Panc1 (cell line): ENCODE data around the gene ENPEP. TPM values are rescaled to one million over a fixed set of nuclear protein-coding genes. Genes with fewer than 3 reads are reported as not detected.

Experiments
- ATAC-seq: fragments of 200-7000 bp; cut with Tn5 transposase; 2 replicates; pipeline ENCODE4 v1.9.1; 2020; ENCODE audit warnings: mild to moderate bottlenecking, moderate library complexity
- BruUV-seq: library from RNA; stranded (reverse); fragments of 400-500 nt; replicated peaks from 2 replicates; lab custom pipeline; 2021; lab: Mats Ljungman, UMichigan
- CTCF ChIA-PET: fragments of 300-600 bp; sonication (Branson Sonifier 250); formaldehyde crosslinking; loops from one replicate; lab custom pipeline; 2022; ENCODE audit warnings: antibody characterized with exemption; lab: Charles Lee
- POLR2A ChIA-PET: fragments of 300-600 bp; sonication (Branson Sonifier 250); formaldehyde crosslinking; loops from one replicate; lab custom pipeline; 2022; ENCODE audit warnings: antibody characterized with exemption; lab: Charles Lee
- DNase-seq: peaks from one replicate; pipeline ENCODE4 v3.0.0-alpha.2; 2010; ENCODE audit warnings: low read depth, low spot score
- H3K27ac ChIP-seq: 2 replicates; pipeline ENCODE4 v1.5.1; 2011; ENCODE audit warnings: mild to moderate bottlenecking, low read length, inconsistent platforms
- H3K27me3 ChIP-seq: fragments of 200-500 bp; sonication (Bioruptor generic); 2 replicates; pipeline ENCODE4 v1.6.0; 2014; ENCODE audit warnings: low read length, inconsistent platforms; ENCODE audit not compliant: control insufficient read depth, insufficient read depth
- H3K36me3 ChIP-seq: fragments of 200-500 bp; sonication (Bioruptor generic); 2 replicates; pipeline ENCODE4 v1.5.1; 2014; ENCODE audit warnings: inconsistent platforms, mild to moderate bottlenecking, low read length, moderate library complexity; ENCODE audit not compliant: control insufficient read depth, insufficient read depth
- H3K4me1 ChIP-seq: 2 replicates; pipeline ENCODE4 v1.5.1; 2011; ENCODE audit warnings: inconsistent platforms, mild to moderate bottlenecking, low read length, moderate library complexity; ENCODE audit not compliant: control insufficient read depth, insufficient read depth
- H3K4me3 ChIP-seq, 2 experiments: 2 replicates each; pipeline ENCODE4 v1.5.1; 2011 to 2012; ENCODE audit warnings: low read depth in 2 of 2, low read length in 2 of 2, mild to moderate bottlenecking in 2 of 2, inconsistent platforms in 1 of 2, moderate library complexity in 1 of 2
- H3K9me3 ChIP-seq: fragments of 200-500 bp; sonication (Bioruptor generic); 2 replicates; pipeline ENCODE4 v1.5.1; 2014; ENCODE audit warnings: low read depth, mild to moderate bottlenecking, inconsistent platforms, low read length, moderate library complexity; ENCODE audit not compliant: control insufficient read depth, insufficient read depth
- CTCF ChIP-seq: fragments of 450-650 bp; IDR thresholded peaks from 2 replicates; pipeline ENCODE4 v1.5.1; 2017; ENCODE audit warnings: mild to moderate bottlenecking
- POLR2AphosphoS5 ChIP-seq: IDR thresholded peaks from 2 replicates; pipeline ENCODE4 v1.6.1; 2012; ENCODE audit warnings: mild to moderate bottlenecking, low read depth, low read length, moderate library complexity
- SIN3A ChIP-seq: IDR thresholded peaks from 2 replicates; pipeline ENCODE4 v1.6.1; 2012; ENCODE audit warnings: low read depth, mild to moderate bottlenecking, low read length, moderate library complexity, borderline replicate concordance; ENCODE audit not compliant: insufficient read depth
- TCF7L2 ChIP-seq: IDR thresholded peaks from 2 replicates; pipeline ENCODE4 v1.6.1; 2011; ENCODE audit warnings: mild to moderate bottlenecking, low read depth, low read length, inconsistent platforms
- in situ Hi-C: cut with HindIII; loops from 2 replicates; pipeline ENCODE4 v1.10.0; 2016; ENCODE audit warnings: low sequenced_read_pairs, low pct_unique_long_range_greater_than_20kb
- intact Hi-C: fragments of 100-400 bp; cut with micrococcal nuclease; formaldehyde crosslinking; loops from one replicate; pipeline ENCODE4 v1.10.0; 2022; ENCODE audit not compliant: unreplicated experiment
- total RNA-seq: library from RNA; stranded (reverse); gene quantifications from one replicate; pipeline ENCODE4 v1.2.1, GENCODE V29; 2021; ENCODE audit not compliant: unreplicated experiment
- TF ChIP-seq, protein P1 (sequence below), 2 experiments: IDR thresholded peaks; 2 replicates each; pipeline ENCODE4 v1.6.1; 2011 to 2012; ENCODE audit warnings: low read depth in 2 of 2, control low read depth in 1 of 2, low read length in 1 of 2, mild to moderate bottlenecking in 1 of 2, moderate library complexity in 1 of 2; ENCODE audit not compliant: insufficient read depth in 1 of 2

Gene ENPEP
- total RNA-seq, 1 experiment from 2014 or later, result not detected

DNA sequence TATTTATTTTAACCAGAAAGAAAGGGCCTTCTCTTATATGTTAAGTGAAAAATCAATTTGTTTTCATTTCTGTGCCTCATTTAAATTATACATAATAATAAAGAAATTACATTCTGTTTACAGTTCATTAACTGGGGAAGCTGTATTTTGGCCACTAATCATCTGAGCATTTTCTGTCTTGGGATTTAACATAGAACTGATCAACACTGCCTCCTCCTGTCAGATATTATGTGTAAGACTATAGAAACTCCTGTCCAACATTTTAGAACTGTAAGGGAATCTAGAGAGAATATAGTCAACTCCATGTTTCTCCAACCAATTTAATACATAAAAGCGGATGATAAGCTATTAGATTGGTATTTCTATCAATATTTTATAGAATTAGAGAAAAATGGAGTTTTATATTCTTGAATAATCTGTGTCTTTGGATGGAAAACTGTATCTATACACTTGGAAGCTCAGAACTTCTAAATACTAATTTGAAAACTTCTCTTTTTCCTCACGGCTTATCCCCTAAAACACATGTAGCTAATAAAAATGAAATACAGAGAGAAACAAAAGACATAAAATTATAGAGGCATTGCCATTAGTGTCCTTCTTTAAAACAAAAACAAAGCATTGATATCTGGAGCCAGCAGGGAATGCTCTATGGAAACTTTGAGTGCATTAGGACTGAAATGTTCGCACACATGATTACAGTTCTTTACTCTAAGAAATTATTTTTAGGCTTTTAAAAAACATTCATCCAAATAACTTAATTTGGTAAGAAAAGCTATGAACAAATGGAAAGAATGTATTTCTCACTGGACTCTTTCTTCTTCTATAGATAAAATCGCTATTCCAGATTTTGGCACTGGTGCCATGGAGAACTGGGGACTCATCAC lies 33.1 kb downstream of the ENPEP start (continued):
- TF ChIP-seq TCF7L2, result no peak

- intact Hi-C loops, result loop anchor here (5.0 to 10.0 kb wide), 2 partner anchors 165 to 193 kb away; no protein-coding TSS in a partner anchor
- CTCF ChIA-PET, result interaction anchor here (0.5 to 0.6 kb wide), 2 partner anchors 195 to 511 kb away, joined by 3 read pairs; no protein-coding TSS in a partner anchor
- no peak for ATAC-seq
Measured at GRCh38 chr4:110510277-110510676, 34.3 kb downstream of the ENPEP start.

More at GRCh38 chr4:110510277-110510676, 34.3 kb downstream of the ENPEP start:
- Histone ChIP-seq H3K27ac (no peak overlapping the region), H3K27me3 (no peaks in the 10 kb centered on the region), H3K36me3 (no peaks in the 10 kb centered on the region), H3K4me3 (no peak overlapping the region), H3K4me1 (no peaks in the 10 kb centered on the region), H3K9me3 (no peaks in the 10 kb centered on the region)
- POLR2A ChIA-PET, result no interaction called here
- TF ChIP-seq POLR2AphosphoS5 (no peak), TCF7L2 (no peak), SIN3A (no peak), CTCF (no peak)
- TF ChIP-seq, protein P1, sequence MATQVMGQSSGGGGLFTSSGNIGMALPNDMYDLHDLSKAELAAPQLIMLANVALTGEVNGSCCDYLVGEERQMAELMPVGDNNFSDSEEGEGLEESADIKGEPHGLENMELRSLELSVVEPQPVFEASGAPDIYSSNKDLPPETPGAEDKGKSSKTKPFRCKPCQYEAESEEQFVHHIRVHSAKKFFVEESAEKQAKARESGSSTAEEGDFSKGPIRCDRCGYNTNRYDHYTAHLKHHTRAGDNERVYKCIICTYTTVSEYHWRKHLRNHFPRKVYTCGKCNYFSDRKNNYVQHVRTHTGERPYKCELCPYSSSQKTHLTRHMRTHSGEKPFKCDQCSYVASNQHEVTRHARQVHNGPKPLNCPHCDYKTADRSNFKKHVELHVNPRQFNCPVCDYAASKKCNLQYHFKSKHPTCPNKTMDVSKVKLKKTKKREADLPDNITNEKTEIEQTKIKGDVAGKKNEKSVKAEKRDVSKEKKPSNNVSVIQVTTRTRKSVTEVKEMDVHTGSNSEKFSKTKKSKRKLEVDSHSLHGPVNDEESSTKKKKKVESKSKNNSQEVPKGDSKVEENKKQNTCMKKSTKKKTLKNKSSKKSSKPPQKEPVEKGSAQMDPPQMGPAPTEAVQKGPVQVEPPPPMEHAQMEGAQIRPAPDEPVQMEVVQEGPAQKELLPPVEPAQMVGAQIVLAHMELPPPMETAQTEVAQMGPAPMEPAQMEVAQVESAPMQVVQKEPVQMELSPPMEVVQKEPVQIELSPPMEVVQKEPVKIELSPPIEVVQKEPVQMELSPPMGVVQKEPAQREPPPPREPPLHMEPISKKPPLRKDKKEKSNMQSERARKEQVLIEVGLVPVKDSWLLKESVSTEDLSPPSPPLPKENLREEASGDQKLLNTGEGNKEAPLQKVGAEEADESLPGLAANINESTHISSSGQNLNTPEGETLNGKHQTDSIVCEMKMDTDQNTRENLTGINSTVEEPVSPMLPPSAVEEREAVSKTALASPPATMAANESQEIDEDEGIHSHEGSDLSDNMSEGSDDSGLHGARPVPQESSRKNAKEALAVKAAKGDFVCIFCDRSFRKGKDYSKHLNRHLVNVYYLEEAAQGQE (IDR thresholded peaks at IDR 0.05; ENCODE audit: insufficient read depth in 1 of 2, low read depth in 2 of 2, low read length in 1 of 2), result no peak
- in situ Hi-C loops, result no loop called here
- DNase-seq, result no peak
- BruUV-seq, result no TSS peak
